ENCODE measurements around the gene CHST12. TPM values are rescaled to one million over a fixed set of nuclear protein-coding genes. Genes with fewer than 3 reads are reported as not detected.
"Not testable (repeated sequence)": the region's sequence is repeated elsewhere in the genome, so short reads cannot be mapped to it uniquely, and the experiment has no call there.

CHST12 gene
- total RNA-seq, 4 donors from 2014 or later: 7.6 to 136 (median 13.6) TPM

- in situ Hi-C loops (cut with MboI; ENCODE audit: low pct_ligation_motif_present in 1 of 4, low pct_unique_long_range_greater_than_20kb in 1 of 4, low sequenced_read_pairs in 3 of 4): no loop called here
These were observed 18.8 kb upstream of the CHST12 start for GRCh38 chr7:2384354-2385243.

GRCh38 chr7:2386122-2386521 lies 17.3 kb upstream of the CHST12 start:
- H3K9me3 ChIP-seq; H3K4me1 ChIP-seq; in situ Hi-C loops (cut with MboI; ENCODE audit: low pct_ligation_motif_present in 1 of 4, low pct_unique_long_range_greater_than_20kb in 1 of 4, low sequenced_read_pairs in 3 of 4); H3K27me3 ChIP-seq; DNase-seq; intact Hi-C loops (cut with DNase I; ENCODE audit: low total_unique reads); H3K27ac ChIP-seq; H3K4me3 ChIP-seq; H3K36me3 ChIP-seq: not testable (repeated sequence)
- 92% methylated on average over 9 of the region's 9 CpGs; no CpG with 5 or more reads in 1 of the 2 donors for WGBS, 2 donors (ENCODE audit: low coverage in 1 of 2)

More at GRCh38 chr7:2384354-2385243, 18.8 kb upstream of the CHST12 start:
- TF ChIP-seq, protein P1, sequence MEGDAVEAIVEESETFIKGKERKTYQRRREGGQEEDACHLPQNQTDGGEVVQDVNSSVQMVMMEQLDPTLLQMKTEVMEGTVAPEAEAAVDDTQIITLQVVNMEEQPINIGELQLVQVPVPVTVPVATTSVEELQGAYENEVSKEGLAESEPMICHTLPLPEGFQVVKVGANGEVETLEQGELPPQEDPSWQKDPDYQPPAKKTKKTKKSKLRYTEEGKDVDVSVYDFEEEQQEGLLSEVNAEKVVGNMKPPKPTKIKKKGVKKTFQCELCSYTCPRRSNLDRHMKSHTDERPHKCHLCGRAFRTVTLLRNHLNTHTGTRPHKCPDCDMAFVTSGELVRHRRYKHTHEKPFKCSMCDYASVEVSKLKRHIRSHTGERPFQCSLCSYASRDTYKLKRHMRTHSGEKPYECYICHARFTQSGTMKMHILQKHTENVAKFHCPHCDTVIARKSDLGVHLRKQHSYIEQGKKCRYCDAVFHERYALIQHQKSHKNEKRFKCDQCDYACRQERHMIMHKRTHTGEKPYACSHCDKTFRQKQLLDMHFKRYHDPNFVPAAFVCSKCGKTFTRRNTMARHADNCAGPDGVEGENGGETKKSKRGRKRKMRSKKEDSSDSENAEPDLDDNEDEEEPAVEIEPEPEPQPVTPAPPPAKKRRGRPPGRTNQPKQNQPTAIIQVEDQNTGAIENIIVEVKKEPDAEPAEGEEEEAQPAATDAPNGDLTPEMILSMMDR (IDR thresholded peaks at IDR 0.05): no peak
- TF ChIP-seq EP300 (IDR thresholded peaks at IDR 0.05; ENCODE audit: low read depth) (no peak), POLR2A (IDR thresholded peaks at IDR 0.05) (no peak), POLR2AphosphoS5 (IDR thresholded peaks at IDR 0.05) (no peak)
- Histone ChIP-seq H3K27me3 (no peaks in the 10 kb centered on the region), H3K27ac (no peak overlapping the region), H3K4me3 (no peak overlapping the region), H3K36me3 (peaks cover 0 to 23% (median 6%) of the 10 kb centered on the region in 4 donors), H3K4me1 (no peaks in the 10 kb centered on the region), H3K9me3 (no peaks in the 10 kb centered on the region)
- intact Hi-C loops (cut with DNase I; ENCODE audit: low total_unique reads): no loop called here
- WGBS, 2 donors (ENCODE audit: low coverage in 1 of 2): 89% methylated on average over 12 of the region's 19 CpGs; no CpG with 5 or more reads in 1 of the 2 donors
- DNase-seq: no peak

GRCh38 chr7:2386964-2387669 lies 16.3 kb upstream of the CHST12 start:
- in situ Hi-C loops (cut with MboI; ENCODE audit: low pct_ligation_motif_present in 1 of 4, low pct_unique_long_range_greater_than_20kb in 1 of 4, low sequenced_read_pairs in 3 of 4): no loop called here
- no peaks in the 10 kb centered on the region for H3K27me3 ChIP-seq
- DNase-seq: no peak
- WGBS, 2 donors (ENCODE audit: low coverage in 1 of 2): 84 to 100% methylated on average over 2 to 17 of the region's 17 CpGs
- no peaks in the 10 kb centered on the region for H3K4me1 ChIP-seq
- no peaks in the 10 kb centered on the region for H3K9me3 ChIP-seq
- TF ChIP-seq, protein P1 (IDR thresholded peaks at IDR 0.05): no peak
- no peak for TF ChIP-seq EP300 (IDR thresholded peaks at IDR 0.05; ENCODE audit: low read depth)
- H3K4me3 ChIP-seq: no peak overlapping the region
- intact Hi-C loops (cut with DNase I; ENCODE audit: low total_unique reads): no loop called here
- H3K36me3 ChIP-seq: no peaks in the 10 kb centered on the region
- no peak overlapping the region for H3K27ac ChIP-seq

DNA sequence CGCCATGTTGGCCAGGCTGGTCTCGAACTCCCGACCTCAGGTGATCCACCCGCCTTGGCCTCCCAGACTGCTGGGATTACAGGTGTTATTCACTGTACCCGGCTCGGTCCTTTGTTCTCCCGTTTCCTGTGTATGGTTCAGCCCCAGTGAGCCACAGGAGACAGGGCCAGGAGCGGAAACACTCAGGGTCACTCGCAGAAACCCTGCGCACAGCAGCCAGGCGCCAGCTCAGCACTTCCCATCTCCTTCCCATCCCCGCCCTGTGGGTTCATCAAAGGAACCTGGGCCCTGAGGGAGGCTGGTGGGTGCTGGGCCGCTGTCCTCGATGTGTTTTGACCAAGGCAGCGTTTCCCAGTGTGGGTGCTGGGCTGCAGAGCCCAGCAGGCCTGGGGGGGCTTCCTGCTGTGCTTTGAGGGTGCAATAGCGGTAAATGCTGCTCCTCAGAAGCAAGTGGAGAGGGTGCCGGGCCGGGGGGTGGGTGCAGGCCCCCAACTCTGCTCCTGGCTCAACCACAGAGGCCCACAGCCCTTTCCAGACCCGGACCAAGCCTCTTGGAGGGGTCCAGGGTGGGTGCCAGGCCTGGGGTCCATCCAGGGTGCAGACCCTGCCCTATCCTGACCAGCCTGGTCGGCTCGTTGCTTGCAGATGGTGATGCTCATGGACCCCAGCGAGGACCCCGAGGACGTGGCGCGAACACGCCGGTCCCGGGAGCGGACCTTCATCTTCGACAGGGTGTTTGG lies 15.3 kb upstream of the CHST12 start:
- Histone ChIP-seq H3K9me3 (no peaks in the 10 kb centered on the region), H3K4me3 (no peak overlapping the region), H3K27ac (no peak overlapping the region), H3K4me1 (no peaks in the 10 kb centered on the region), H3K36me3 (no peaks in the 10 kb centered on the region), H3K27me3 (no peaks in the 10 kb centered on the region)
- no peak for TF ChIP-seq EP300 (IDR thresholded peaks at IDR 0.05; ENCODE audit: low read depth)
- WGBS, 2 donors (ENCODE audit: low coverage in 1 of 2): 87% methylated on average over 31 of the region's 31 CpGs; no CpG with 5 or more reads in 1 of the 2 donors
- DNase-seq: no peak
- intact Hi-C loops (cut with DNase I; ENCODE audit: low total_unique reads) (no loop called here), in situ Hi-C loops (cut with MboI; ENCODE audit: low pct_ligation_motif_present in 1 of 4, low pct_unique_long_range_greater_than_20kb in 1 of 4, low sequenced_read_pairs in 3 of 4) (no loop called here)

GRCh38 chr7:2388637-2388954 lies 14.8 kb upstream of the CHST12 start:
- Histone ChIP-seq H3K4me3 (no peak overlapping the region), H3K9me3 (no peaks in the 10 kb centered on the region), H3K36me3 (no peaks in the 10 kb centered on the region), H3K27ac (no peak overlapping the region), H3K4me1 (no peaks in the 10 kb centered on the region), H3K27me3 (no peaks in the 10 kb centered on the region)
- intact Hi-C loops (cut with DNase I; ENCODE audit: low total_unique reads) (no loop called here), in situ Hi-C loops (cut with MboI; ENCODE audit: low pct_ligation_motif_present in 1 of 4, low pct_unique_long_range_greater_than_20kb in 1 of 4, low sequenced_read_pairs in 3 of 4) (no loop called here)
- TF ChIP-seq EP300 (IDR thresholded peaks at IDR 0.05; ENCODE audit: low read depth): no peak
- DNase-seq: no peak
- 100% methylated on average over 5 of the region's 5 CpGs; no CpG with 5 or more reads in 1 of the 2 donors for WGBS, 2 donors (ENCODE audit: low coverage in 1 of 2)

DNA sequence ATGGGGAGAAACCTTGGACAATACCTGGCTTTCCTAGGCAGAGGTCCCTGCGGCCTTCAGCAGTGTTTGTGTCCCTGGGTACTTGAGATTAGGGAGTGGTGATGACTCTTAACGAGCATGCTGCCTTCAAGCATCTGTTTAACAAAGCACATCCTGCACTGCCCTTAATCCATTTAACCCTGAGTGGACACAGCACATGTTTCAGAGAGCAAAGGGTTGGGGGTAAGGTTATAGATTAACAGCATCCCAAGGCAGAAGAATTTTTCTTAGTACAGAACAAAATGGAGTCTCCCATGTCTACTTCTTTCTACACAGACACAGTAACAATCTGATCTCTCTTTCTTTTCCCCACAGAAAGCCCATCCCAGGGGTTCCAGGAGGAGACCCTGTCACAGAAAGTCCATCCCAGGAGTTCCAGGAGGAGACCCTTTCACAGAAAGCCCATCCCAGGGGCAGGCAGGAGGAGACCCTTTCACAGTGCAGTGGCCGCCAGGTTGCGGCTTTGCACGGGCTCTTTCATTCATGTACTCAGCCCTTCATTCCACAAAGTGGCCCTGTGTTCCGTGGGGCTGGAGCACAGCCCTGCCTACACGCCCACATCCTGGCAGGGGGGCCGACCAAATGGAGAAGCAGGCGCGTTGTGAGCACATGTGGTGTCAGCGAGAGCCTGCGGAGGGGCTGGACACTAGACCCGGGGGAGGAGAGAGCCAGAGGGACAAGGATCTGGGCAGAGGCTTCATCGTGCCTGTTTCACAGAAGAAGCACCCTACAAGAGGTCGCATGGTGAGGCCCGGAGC lies 13.2 kb upstream of the CHST12 start:
- H3K36me3 ChIP-seq; intact Hi-C loops (cut with DNase I; ENCODE audit: low total_unique reads); in situ Hi-C loops (cut with MboI; ENCODE audit: low pct_ligation_motif_present in 1 of 4, low pct_unique_long_range_greater_than_20kb in 1 of 4, low sequenced_read_pairs in 3 of 4); H3K27ac ChIP-seq; DNase-seq; H3K27me3 ChIP-seq; H3K4me3 ChIP-seq; H3K4me1 ChIP-seq; H3K9me3 ChIP-seq: not testable (repeated sequence)
- WGBS, 2 donors (ENCODE audit: low coverage in 1 of 2): 70% methylated on average over 16 of the region's 16 CpGs; no CpG with 5 or more reads in 1 of the 2 donors

Measured in transverse colon (tissue), 4 donors.